Measurements from ENCODE around the gene SLC25A28.
A peak's percentile ranks its signal among the peaks of the same experiment; 100 is the strongest.

The SLC25A28 gene

DNA sequence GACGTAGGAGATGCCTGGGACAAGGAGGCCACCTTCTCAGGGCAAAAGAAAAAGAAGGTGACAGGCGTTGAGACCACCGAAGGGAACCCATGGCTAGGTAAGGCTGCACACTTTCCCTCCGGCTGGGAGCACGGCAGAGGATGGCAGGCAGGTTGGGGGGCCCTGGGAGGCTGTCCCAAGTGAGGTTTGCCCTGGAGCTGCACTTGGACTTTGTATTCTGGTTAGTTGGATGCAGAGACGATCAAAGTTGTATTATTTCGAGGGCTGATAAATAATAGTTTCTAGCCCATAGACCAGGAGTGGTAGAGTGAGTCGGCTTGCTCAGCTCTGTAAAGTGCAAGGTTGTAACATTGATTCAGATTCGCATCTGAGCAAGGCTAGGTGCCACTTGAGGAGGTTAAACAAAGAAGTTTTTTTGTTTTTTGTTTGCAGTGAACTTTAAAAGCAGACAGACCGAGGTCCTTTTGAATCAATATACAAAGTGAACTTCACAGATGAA is 39.7 kb upstream of the SLC25A28 start:
- H3K9me3 Mint-ChIP-seq: no peaks in the 10 kb centered on the region

DNA sequence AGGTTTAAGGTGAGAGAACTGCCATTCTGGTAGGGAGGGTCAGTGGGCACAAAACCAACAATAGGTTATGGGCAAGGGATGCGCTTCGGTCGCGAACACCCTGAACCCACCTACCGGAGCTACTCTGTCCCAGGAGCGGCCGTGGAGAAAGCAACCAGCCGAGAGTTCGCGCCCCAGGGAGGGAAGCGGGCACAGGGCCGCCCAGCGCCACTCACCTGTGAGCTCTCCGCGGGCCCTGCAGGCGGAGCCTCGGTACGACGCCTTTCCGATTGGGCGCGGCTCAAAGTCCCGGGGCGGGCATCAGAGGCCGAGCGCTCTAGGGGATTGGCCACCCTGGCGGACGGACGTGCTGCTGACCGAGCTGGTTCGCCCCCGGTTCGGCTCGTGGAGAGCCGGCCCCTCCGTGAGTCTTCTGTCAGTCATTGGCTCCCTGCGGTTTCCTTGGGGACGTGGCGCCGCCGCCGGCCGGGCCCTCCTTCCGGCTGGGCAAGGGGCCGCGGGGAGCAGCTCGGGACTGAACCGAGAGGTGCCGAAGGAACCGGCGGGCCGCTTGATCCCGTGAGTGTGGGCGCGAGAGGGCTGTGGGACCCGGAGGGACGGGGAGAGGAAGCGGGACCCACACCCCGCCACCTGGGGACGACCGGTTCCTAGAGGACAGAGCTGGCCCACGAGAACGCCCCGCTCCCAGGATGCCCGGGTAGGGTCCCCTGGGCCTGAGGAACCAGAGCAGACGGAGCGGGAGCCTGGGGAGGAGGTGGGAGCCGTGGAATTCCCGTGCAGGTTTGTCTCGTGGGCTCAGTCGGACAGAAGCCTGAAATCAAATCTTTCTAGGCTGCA is 39.0 kb upstream of the SLC25A28 start, which contains the start of gene ENTPD7:
TSS of gene ENTPD7 (plus strand) at position 479 of the 837 bp plus-strand sequence. CDS start 448 bp downstream, outside the sequence.
- H3K36me3 Mint-ChIP-seq (ENCODE audit: low read depth): peaks cover 16% of the 10 kb centered on the region
- H3K4me3 Mint-ChIP-seq: peak within 1 kb of the TSS; percentile 90
- H3K27me3 Mint-ChIP-seq (ENCODE audit: low read depth, poor library complexity): peaks cover 47% of the 10 kb centered on the region
- peak; percentile 93 for DNase-seq
- H3K4me1 Mint-ChIP-seq: peaks cover 20% of the 10 kb centered on the region
- H3K27ac Mint-ChIP-seq: peak within 1 kb of the TSS; percentile 58
- no peaks in the 10 kb centered on the region for H3K9me3 Mint-ChIP-seq
- TF ChIP-seq, protein P1, sequence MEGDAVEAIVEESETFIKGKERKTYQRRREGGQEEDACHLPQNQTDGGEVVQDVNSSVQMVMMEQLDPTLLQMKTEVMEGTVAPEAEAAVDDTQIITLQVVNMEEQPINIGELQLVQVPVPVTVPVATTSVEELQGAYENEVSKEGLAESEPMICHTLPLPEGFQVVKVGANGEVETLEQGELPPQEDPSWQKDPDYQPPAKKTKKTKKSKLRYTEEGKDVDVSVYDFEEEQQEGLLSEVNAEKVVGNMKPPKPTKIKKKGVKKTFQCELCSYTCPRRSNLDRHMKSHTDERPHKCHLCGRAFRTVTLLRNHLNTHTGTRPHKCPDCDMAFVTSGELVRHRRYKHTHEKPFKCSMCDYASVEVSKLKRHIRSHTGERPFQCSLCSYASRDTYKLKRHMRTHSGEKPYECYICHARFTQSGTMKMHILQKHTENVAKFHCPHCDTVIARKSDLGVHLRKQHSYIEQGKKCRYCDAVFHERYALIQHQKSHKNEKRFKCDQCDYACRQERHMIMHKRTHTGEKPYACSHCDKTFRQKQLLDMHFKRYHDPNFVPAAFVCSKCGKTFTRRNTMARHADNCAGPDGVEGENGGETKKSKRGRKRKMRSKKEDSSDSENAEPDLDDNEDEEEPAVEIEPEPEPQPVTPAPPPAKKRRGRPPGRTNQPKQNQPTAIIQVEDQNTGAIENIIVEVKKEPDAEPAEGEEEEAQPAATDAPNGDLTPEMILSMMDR (IDR thresholded peaks at IDR 0.05): no peak

More for the DNA sequence above, 39.7 kb upstream of the SLC25A28 start:
- Mint-ChIP-seq H3K36me3 (ENCODE audit: low read depth) (peaks cover 16% of the 10 kb centered on the region), H3K27ac (peak overlapping the region; percentile 58), H3K4me3 (peak overlapping the region; percentile 90), H3K4me1 (peaks cover 20% of the 10 kb centered on the region), H3K27me3 (ENCODE audit: low read depth, poor library complexity) (peaks cover 42% of the 10 kb centered on the region)
- TF ChIP-seq, protein P1 (IDR thresholded peaks at IDR 0.05): no peak
- DNase-seq: no peak

DNA sequence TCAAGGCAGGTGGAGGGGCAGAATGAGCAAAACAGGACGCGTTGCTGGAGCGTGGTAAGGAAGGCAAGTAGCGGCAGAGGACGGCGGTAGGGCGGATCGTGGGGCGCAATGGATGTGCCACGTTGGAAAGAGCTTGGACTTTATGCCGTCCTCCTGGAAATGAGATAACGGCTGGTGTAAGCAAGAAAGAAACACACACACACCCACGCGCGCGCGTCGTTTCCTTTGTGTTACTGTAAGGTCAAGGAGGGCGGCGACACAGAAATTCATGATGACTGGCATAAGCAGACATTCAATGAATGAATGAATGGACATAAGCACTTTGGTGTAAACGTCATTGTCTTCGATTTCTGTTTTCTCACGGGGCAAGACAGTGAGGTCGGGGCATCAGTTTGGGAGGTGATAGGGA is 38.4 kb upstream of the SLC25A28 start:
- H3K9me3 Mint-ChIP-seq: no peaks in the 10 kb centered on the region
- peaks cover 20% of the 10 kb centered on the region for H3K4me1 Mint-ChIP-seq
- no peak overlapping the region for H3K27ac Mint-ChIP-seq
- peak; percentile 29 for DNase-seq
- peaks cover 12% of the 10 kb centered on the region for H3K36me3 Mint-ChIP-seq (ENCODE audit: low read depth)
- TF ChIP-seq, protein P1 (IDR thresholded peaks at IDR 0.05): no peak
- peaks cover 51% of the 10 kb centered on the region for H3K27me3 Mint-ChIP-seq (ENCODE audit: low read depth, poor library complexity)
- peak overlapping the region; percentile 90 for H3K4me3 Mint-ChIP-seq

DNA sequence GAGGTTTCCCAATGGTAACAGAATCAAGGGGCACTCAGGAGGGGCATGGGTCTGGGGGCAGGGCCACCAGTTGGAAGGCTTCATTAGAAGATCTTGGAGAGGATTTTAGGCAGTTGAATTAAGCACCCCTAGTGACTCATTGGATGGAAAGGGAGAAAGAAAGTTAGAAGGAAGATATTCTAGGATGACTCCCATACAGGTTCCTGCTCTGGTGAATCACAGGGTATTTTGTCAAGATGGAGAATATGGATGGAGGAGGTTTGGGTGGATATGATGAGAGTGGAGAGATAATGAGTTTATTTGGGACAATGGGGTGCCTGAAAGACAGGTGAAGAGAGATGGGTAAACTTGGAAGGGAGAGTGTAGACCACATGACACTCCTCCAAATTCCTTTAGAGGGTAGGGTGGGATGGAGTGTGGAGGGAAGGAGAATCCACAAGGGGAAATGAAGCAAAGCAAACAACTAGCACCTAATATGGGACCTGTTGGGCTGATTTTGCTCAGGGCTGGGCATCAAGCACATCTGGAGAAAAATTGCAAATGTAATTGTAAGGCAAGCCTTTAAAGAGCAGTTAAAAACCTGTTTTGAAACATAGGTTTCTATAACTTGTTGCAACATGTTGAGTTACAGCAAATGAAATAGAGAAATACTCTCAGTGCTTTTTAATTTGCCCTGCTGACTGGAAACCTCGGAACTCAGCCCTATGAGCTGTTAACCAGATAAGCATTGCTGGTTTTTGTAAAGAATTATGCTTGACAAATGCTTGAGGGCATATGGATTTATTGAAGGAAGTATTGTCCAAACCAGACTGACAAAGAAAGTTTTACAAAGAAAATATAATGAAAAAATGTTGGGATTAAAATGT is 36.2 kb upstream of the SLC25A28 start:
- H3K36me3 Mint-ChIP-seq (ENCODE audit: low read depth): no peaks in the 10 kb centered on the region
- no peak overlapping the region for H3K27ac Mint-ChIP-seq
- H3K4me3 Mint-ChIP-seq: no peak overlapping the region
- peaks cover 59% of the 10 kb centered on the region for H3K27me3 Mint-ChIP-seq (ENCODE audit: low read depth, poor library complexity)
- TF ChIP-seq, protein P1 (IDR thresholded peaks at IDR 0.05): no peak
- peaks cover 20% of the 10 kb centered on the region for H3K4me1 Mint-ChIP-seq
- no peaks in the 10 kb centered on the region for H3K9me3 Mint-ChIP-seq
- no peak for DNase-seq

DNA sequence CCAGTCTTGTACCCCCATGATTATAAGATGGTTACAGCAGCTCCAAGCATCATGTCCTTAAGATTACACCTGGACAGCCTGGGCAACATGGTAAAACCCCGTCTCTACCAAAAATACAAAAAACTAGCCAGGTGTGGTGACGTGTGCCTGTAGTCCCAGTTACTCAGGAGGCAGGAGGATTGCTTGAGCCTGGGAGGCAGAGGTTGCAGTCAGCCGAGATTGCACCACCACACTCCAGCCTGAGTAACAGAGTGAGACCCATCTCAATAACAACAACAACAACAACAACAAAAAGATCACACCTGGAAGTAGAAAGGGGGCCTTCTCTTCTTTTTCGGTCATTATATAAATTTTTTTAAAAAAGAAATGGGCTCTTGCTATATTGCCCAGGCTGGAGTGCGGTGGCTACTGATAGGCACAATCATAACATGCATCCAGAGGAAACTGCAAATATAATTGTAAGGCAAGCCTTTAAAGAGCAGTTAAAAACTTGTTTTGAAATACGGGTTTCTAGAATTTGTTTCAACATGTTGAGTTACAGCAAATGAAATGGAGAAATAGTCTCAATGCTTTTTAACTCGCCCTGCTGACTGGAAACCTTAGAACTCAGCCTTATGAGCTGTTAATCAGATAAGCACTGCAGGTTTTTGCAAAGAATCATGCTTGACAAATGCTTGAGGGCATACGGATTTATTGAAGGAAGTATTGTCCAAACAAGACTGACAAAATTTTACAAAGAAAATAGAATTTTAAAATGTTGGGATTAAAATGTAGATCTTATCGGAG is 34.3 kb upstream of the SLC25A28 start:
- no peaks in the 10 kb centered on the region for H3K9me3 Mint-ChIP-seq

More for the DNA sequence above, 34.3 kb upstream of the SLC25A28 start:
- DNase-seq: no peak
- H3K27me3 Mint-ChIP-seq (ENCODE audit: low read depth, poor library complexity): peaks cover 68% of the 10 kb centered on the region
- H3K36me3 Mint-ChIP-seq (ENCODE audit: low read depth): no peaks in the 10 kb centered on the region
- peaks cover 11% of the 10 kb centered on the region for H3K4me1 Mint-ChIP-seq
- H3K27ac Mint-ChIP-seq: no peak overlapping the region
- H3K4me3 Mint-ChIP-seq: no peak overlapping the region
- TF ChIP-seq, protein P1 (IDR thresholded peaks at IDR 0.05): no peak
